ENCODE results near the gene BPIFA1. TPM values are rescaled to one million over a fixed set of nuclear protein-coding genes. Genes with fewer than 3 reads are reported as not detected.

BPIFA1 gene
- total and polyA plus RNA-seq, 2 donors (not counting 1 experiment from before 2014, with no cell fraction given) = not detected

GRCh38 chr20:33290852-33291251, 55.1 kb downstream of the BPIFA1 start:
- Histone ChIP-seq H3K4me2 (ENCODE audit: extremely low read depth, insufficient read depth, low read length) (no peak overlapping the region), H3K27me3 (ENCODE audit: control insufficient read depth, insufficient read depth, low read length) (peaks cover 2% of the 10 kb centered on the region), H3K79me2 (ENCODE audit: control insufficient read depth, insufficient read depth, low read length) (no peaks in the 10 kb centered on the region), H3K27ac (ENCODE audit: insufficient read depth, low read length) (no peak overlapping the region), H3K36me3 (ENCODE audit: control insufficient read depth, insufficient read depth, low read length) (no peaks in the 10 kb centered on the region), H3K4me3 (replicated peaks in 1 of 4; ENCODE audit: control extremely low read depth in 1 of 4, insufficient read depth in 1 of 4, low read depth in 3 of 4, low read length in 4 of 4) (no peak overlapping the region), H3K4me1 (ENCODE audit: control insufficient read depth, extremely low read depth, insufficient read depth, low read length) (no peaks in the 10 kb centered on the region), H3K9ac (ENCODE audit: insufficient read depth, low read length) (no peak overlapping the region), H2AFZ (ENCODE audit: low read length) (no peak overlapping the region), H4K20me1 (ENCODE audit: control insufficient read depth, extremely low read depth, insufficient read depth, low read length) (no peaks in the 10 kb centered on the region), H3K9me3 (ENCODE audit: control insufficient read depth, insufficient read depth, low read depth, low read length) (no peaks in the 10 kb centered on the region)
- TF ChIP-seq EZH2 (IDR thresholded peaks at IDR 0.05; ENCODE audit: low read length, missing control alignments) (no peak), CTCF (conservative IDR thresholded peaks at IDR 0.05 in 1 of 2, IDR thresholded peaks at IDR 0.05 in 1 of 2; ENCODE audit: low read depth in 1 of 2, low read length in 2 of 2) (no peak)
- DNase-seq (ENCODE audit: low read depth in 2 of 2) = no peak

- Histone ChIP-seq H3K36me3 (ENCODE audit: control insufficient read depth, insufficient read depth, low read length) (no peaks in the 10 kb centered on the region), H3K4me2 (ENCODE audit: extremely low read depth, insufficient read depth, low read length) (no peak overlapping the region), H3K4me3 (replicated peaks in 1 of 4; ENCODE audit: control extremely low read depth in 1 of 4, insufficient read depth in 1 of 4, low read depth in 3 of 4, low read length in 4 of 4) (no peak overlapping the region), H3K9ac (ENCODE audit: insufficient read depth, low read length) (no peak overlapping the region), H3K9me3 (ENCODE audit: control insufficient read depth, insufficient read depth, low read depth, low read length) (no peaks in the 10 kb centered on the region), H4K20me1 (ENCODE audit: control insufficient read depth, extremely low read depth, insufficient read depth, low read length) (no peaks in the 10 kb centered on the region), H2AFZ (ENCODE audit: low read length) (no peak overlapping the region), H3K4me1 (ENCODE audit: control insufficient read depth, extremely low read depth, insufficient read depth, low read length) (no peaks in the 10 kb centered on the region), H3K27me3 (ENCODE audit: control insufficient read depth, insufficient read depth, low read length) (no peaks in the 10 kb centered on the region), H3K79me2 (ENCODE audit: control insufficient read depth, insufficient read depth, low read length) (no peaks in the 10 kb centered on the region), H3K27ac (ENCODE audit: insufficient read depth, low read length) (no peak overlapping the region)
- DNase-seq (ENCODE audit: low read depth in 2 of 2) = no peak
- no peak for TF ChIP-seq CTCF (conservative IDR thresholded peaks at IDR 0.05 in 1 of 2, IDR thresholded peaks at IDR 0.05 in 1 of 2; ENCODE audit: low read depth in 1 of 2, low read length in 2 of 2)
- TF ChIP-seq EZH2 (IDR thresholded peaks at IDR 0.05; ENCODE audit: low read length, missing control alignments) = no peak
Observed at GRCh38 chr20:33291416-33291815, 55.6 kb downstream of the BPIFA1 start.

DNA sequence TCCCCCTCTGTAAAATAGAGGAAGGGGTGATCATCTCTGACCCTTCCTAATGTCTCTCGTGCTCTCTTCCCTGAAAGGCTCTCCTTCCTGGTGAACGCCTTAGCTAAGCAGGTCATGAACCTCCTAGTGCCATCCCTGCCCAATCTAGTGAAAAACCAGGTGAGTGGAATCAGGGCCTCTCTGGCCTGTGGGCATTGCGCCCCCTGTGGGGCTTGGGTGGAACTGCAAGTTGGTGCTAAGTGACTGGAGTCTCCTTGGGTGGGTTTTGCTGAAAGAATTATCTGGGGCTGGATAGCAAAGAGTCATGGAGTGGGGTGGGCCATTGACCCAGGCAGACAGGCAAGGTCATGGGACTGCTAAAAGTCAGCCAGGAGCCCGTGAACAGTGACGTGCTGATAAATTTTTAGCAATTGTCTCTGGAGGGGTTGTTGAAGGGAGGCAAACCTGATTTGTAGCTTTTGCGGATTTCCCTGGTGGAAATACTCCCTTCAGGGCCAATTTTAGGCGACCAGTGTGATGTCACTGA, 56.1 kb downstream of the BPIFA1 start:
- no peaks in the 10 kb centered on the region for H3K36me3 ChIP-seq (ENCODE audit: control insufficient read depth, insufficient read depth, low read length)
- no peak overlapping the region for H3K4me3 ChIP-seq (replicated peaks in 1 of 4; ENCODE audit: control extremely low read depth in 1 of 4, insufficient read depth in 1 of 4, low read depth in 3 of 4, low read length in 4 of 4)
- H3K4me1 ChIP-seq (ENCODE audit: control insufficient read depth, extremely low read depth, insufficient read depth, low read length) = no peaks in the 10 kb centered on the region
- no peak overlapping the region for H3K9ac ChIP-seq (ENCODE audit: insufficient read depth, low read length)
- H3K27me3 ChIP-seq (ENCODE audit: control insufficient read depth, insufficient read depth, low read length) = no peaks in the 10 kb centered on the region
- H3K4me2 ChIP-seq (ENCODE audit: extremely low read depth, insufficient read depth, low read length) = no peak overlapping the region
- DNase-seq (ENCODE audit: low read depth in 2 of 2) = peak in 1 of 2 donors; percentile 4
- no peak overlapping the region for H3K27ac ChIP-seq (ENCODE audit: insufficient read depth, low read length)
- H4K20me1 ChIP-seq (ENCODE audit: control insufficient read depth, extremely low read depth, insufficient read depth, low read length) = no peaks in the 10 kb centered on the region
- no peaks in the 10 kb centered on the region for H3K79me2 ChIP-seq (ENCODE audit: control insufficient read depth, insufficient read depth, low read length)
- no peaks in the 10 kb centered on the region for H3K9me3 ChIP-seq (ENCODE audit: control insufficient read depth, insufficient read depth, low read depth, low read length)
- TF ChIP-seq CTCF (conservative IDR thresholded peaks at IDR 0.05 in 1 of 2, IDR thresholded peaks at IDR 0.05 in 1 of 2; ENCODE audit: low read depth in 1 of 2, low read length in 2 of 2) = peak; percentile 80 to 96
- no peak for TF ChIP-seq EZH2 (IDR thresholded peaks at IDR 0.05; ENCODE audit: low read length, missing control alignments)
- no peak overlapping the region for H2AFZ ChIP-seq (ENCODE audit: low read length)

Other genes with a start within 250 kb of the BPIFA1 start
- gene SUN5, start 231.6 kb upstream of the BPIFA1 start, total RNA-seq = not detected in 2 replicates
- gene SUN5, start 231.6 kb upstream of the BPIFA1 start, polyA plus RNA-seq = not detected in 2 replicates
- gene BPIFB2, start 228.3 kb upstream of the BPIFA1 start, total RNA-seq = not detected in 2 replicates
- gene BPIFB2, start 228.3 kb upstream of the BPIFA1 start, polyA plus RNA-seq = not detected in 2 replicates
- not detected in 2 replicates for gene BPIFB6, start 204.3 kb upstream of the BPIFA1 start, total RNA-seq
- gene BPIFB6, start 204.3 kb upstream of the BPIFA1 start, polyA plus RNA-seq = not detected in 2 replicates
- not detected in 2 replicates for gene BPIFB3, start 182.1 kb upstream of the BPIFA1 start, total RNA-seq
- gene BPIFB3, start 182.1 kb upstream of the BPIFA1 start, polyA plus RNA-seq = not detected in 2 replicates
- gene BPIFB4, start 156.4 kb upstream of the BPIFA1 start, total RNA-seq = not detected in 2 replicates
- gene BPIFB4, start 156.4 kb upstream of the BPIFA1 start, polyA plus RNA-seq = not detected in 2 replicates
- not detected in 2 replicates for gene BPIFA2, start 67.8 kb upstream of the BPIFA1 start, total RNA-seq
- gene BPIFA2, start 67.8 kb upstream of the BPIFA1 start, polyA plus RNA-seq = not detected in 2 replicates
- not detected in 2 replicates for gene BPIFA3, start 18.6 kb upstream of the BPIFA1 start, total RNA-seq
- gene BPIFA3, start 18.6 kb upstream of the BPIFA1 start, polyA plus RNA-seq = not detected in 2 replicates
- gene BPIFB1, start 47.2 kb downstream of the BPIFA1 start, total RNA-seq = not detected in 2 replicates
- not detected in 2 replicates for gene BPIFB1, start 47.2 kb downstream of the BPIFA1 start, polyA plus RNA-seq
- gene CDK5RAP1, start 165.5 kb downstream of the BPIFA1 start, total RNA-seq = 17.5 and 23.8 TPM in 2 replicates
- 22.4 and 29.1 TPM in 2 replicates for gene CDK5RAP1, start 165.5 kb downstream of the BPIFA1 start, polyA plus RNA-seq
- gene SNTA1, start 207.8 kb downstream of the BPIFA1 start, total RNA-seq = 28.8 and 46.6 TPM in 2 replicates
- gene SNTA1, start 207.8 kb downstream of the BPIFA1 start, polyA plus RNA-seq = 17.2 and 18.2 TPM in 2 replicates

Measured in fibroblast of lung (primary cell).